Peyer's patch (tissue), 4 donors: Measurements from ENCODE around the gene ITSN1.

Experiments
- POLR2A ChIP-seq, 2 donors: fragments of 450-650 bp; IDR thresholded peaks; one replicate each; pipeline ENCODE4 v1.5.1; 2017; ENCODE audit warnings: antibody characterized with exemption in 2 of 2, mild to moderate bottlenecking in 2 of 2, moderate library complexity in 2 of 2
- TF ChIP-seq, protein P1 (sequence below), 6 experiments: fragments of 450-650 bp in 4 of 6; fragments of 200-600 bp in 2 of 6; sonication (generic) in 1 of 6; IDR thresholded peaks; one replicate each; pipeline ENCODE4 v1.5.1; 2017 to 2019; ENCODE audit warnings: antibody characterized with exemption in 6 of 6, mild to moderate bottlenecking in 3 of 6, moderate library complexity in 1 of 6

DNA sequence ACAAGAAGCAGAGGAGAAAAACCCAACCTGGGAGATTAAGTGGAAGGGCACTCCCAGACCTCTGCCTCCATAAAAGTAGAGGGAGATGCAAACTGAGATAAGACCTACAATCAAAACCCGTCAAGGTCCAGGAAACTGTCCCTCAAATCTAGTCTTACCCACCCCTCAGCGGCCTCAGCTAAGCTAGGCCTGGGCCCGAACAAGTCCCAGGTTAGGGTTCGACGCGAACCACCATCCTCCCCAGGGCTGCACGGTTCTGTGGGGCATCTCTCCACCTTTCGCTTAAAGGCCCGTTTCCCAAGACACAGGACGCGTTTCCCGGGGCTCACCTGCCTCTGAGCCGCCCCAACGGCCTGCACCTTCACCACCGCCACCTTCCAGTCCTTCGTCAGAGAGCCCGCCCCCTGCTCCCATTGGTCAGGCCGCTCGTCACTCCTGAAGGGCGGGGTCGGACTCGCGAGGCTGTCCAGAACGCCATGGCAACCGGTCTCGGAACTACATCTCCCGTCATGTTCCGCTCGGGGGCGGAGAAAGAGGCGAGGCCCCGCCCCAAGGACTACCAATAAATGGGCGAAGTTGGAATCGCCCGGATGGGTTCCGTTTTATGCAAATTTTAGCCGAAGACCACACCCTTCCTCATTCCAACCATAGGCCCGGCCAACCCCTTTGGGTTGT is 812 bp upstream of the ITSN1 start, which contains the start of gene CRYZL1:
- TF ChIP-seq, protein P1, sequence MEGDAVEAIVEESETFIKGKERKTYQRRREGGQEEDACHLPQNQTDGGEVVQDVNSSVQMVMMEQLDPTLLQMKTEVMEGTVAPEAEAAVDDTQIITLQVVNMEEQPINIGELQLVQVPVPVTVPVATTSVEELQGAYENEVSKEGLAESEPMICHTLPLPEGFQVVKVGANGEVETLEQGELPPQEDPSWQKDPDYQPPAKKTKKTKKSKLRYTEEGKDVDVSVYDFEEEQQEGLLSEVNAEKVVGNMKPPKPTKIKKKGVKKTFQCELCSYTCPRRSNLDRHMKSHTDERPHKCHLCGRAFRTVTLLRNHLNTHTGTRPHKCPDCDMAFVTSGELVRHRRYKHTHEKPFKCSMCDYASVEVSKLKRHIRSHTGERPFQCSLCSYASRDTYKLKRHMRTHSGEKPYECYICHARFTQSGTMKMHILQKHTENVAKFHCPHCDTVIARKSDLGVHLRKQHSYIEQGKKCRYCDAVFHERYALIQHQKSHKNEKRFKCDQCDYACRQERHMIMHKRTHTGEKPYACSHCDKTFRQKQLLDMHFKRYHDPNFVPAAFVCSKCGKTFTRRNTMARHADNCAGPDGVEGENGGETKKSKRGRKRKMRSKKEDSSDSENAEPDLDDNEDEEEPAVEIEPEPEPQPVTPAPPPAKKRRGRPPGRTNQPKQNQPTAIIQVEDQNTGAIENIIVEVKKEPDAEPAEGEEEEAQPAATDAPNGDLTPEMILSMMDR (IDR thresholded peaks at IDR 0.05): no peak
- TF ChIP-seq POLR2A (IDR thresholded peaks at IDR 0.05): peak; percentile 67 to 86
